Naive thymus-derived CD8-positive, alpha-beta T cell (primary cell): Measurements from ENCODE around the gene MSX2. TPM values are rescaled to one million over a fixed set of nuclear protein-coding genes. Genes with fewer than 3 reads are reported as not detected.

Source experiments
- ATAC-seq, 2 donors: fragments of 150-1000 bp; cut with Tn5 transposase in 1 of 2; sonication (Bioruptor Pico), chemical (Tn5 transposase) in 1 of 2; 1 replicate in 1 of 2; 2 replicates in 1 of 2; pipeline ENCODE4 v1.10.0; 2021; ENCODE audit warnings: mild to moderate bottlenecking in 2 of 2, moderate library complexity in 2 of 2
- POLR2A ChIA-PET: fragments of 350-600 bp; sonication (Branson Sonifier 250); formaldehyde crosslinking; loops from one replicate; lab custom pipeline; 2021; ENCODE audit warnings: antibody characterized with exemption; lab: Charles Lee
- DNase-seq, 10 donors: peaks; one replicate each; pipeline versions ENCODE4 v3.0.0 to v3.0.0-alpha.2; 2020 to 2022
- H3K27ac Mint-ChIP-seq, 10 donors: one replicate each; pipeline ENCODE4 v1.8.0; 2020 to 2022; ENCODE audit warnings: mild to moderate bottlenecking in 10 of 10, mixed read lengths in 10 of 10, moderate library complexity in 4 of 10, inconsistent platforms in 1 of 10
- H3K27me3 Mint-ChIP-seq, 5 donors: one replicate each; pipeline ENCODE4 v1.8.0; 2021 to 2022; ENCODE audit warnings: mixed read lengths in 5 of 5
- H3K36me3 Mint-ChIP-seq, 3 donors: one replicate each; pipeline ENCODE4 v1.8.0; 2020 to 2022; ENCODE audit warnings: mixed read lengths in 3 of 3, mild to moderate bottlenecking in 2 of 3, inconsistent platforms in 1 of 3
- H3K4me1 Mint-ChIP-seq, 4 donors: one replicate each; pipeline ENCODE4 v1.8.0; 2021 to 2022; ENCODE audit warnings: mixed read lengths in 4 of 4
- H3K4me3 Mint-ChIP-seq, 10 donors: one replicate each; pipeline ENCODE4 v1.8.0; 2020 to 2022; ENCODE audit warnings: mild to moderate bottlenecking in 10 of 10, mixed read lengths in 10 of 10, moderate library complexity in 6 of 10, inconsistent platforms in 1 of 10
- H3K9me3 Mint-ChIP-seq, 9 donors: one replicate each; pipeline ENCODE4 v1.8.0; 2020 to 2022; ENCODE audit warnings: mixed read lengths in 9 of 9, mild to moderate bottlenecking in 3 of 9, inconsistent platforms in 1 of 9, moderate library complexity in 1 of 9
- polyA plus RNA-seq, 3 donors: library from polyadenylated mRNA; unstranded; fragments of 300-500 nt; fragmentation: Illumina TruSeq; gene quantifications; one replicate each; pipeline ENCODE4 v1.2.3, GENCODE V29; 2021
- total RNA-seq, 8 experiments: library from RNA in 2 of 8; stranded (reverse) in 2 of 8; gene quantifications; one replicate each; pipeline ENCODE4 v1.2.3 and lab custom pipeline; 2021 to 2026

MSX2 gene
- total and polyA plus RNA-seq, 5 experiments from 2014 or later = not detected

DNA sequence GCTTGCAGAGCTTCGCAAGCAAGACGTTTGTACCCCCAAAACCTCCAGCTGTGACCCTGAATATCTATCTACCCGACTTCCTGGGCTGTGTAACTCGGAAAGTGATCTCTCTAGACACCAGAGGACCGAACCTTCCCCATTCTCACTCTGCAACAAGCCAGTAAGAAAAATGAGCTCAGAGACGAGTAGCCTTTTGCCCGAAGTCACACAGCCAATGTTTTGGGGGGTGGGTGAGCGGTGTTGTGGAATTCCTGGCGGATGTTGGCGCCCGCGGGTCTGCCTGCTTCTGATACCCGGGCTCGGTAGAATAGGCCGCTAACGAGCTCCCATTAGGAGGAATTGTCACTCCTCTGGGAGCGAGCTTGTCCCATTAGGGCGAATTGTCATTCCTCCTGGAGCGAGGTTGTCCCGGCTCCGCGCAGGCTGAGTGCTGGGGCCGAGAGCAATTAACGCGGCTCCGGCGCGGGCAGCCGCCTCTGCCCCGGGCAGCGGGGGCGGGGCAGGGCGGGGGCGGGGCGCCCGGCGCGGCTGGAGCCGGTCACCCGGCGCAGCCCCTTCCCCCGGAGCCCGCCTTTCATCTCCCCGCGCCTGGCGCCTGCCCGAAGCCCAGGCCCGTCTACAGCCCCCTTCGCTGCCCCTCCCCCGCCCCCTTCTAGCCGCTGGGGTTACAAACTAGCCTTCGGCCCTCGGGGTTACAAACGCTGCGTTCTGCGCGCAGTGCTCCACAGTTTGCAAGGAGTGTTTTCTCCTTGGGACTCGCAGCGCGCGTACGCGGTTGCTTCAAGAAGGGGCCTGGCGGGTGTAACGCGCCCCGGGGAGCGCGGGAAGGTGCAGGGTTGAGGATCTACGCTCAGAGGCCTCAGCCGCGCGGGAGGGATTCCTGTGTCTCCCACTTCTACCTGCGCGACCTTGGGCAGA is 3.5 kb upstream of the MSX2 start:
- peaks cover 0 to 8% (median 5%) of the 10 kb centered on the region in 3 donors for H3K36me3 Mint-ChIP-seq
- no peak for DNase-seq
- H3K9me3 Mint-ChIP-seq = peaks cover 0 to 13% (median 0%) of the 10 kb centered on the region in 9 donors
- peaks cover 40 to 84% (median 73%) of the 10 kb centered on the region in 5 donors for H3K27me3 Mint-ChIP-seq
- peaks cover 4 to 27% (median 14%) of the 10 kb centered on the region in 4 donors for H3K4me1 Mint-ChIP-seq
- peak overlapping the region in 2 of 10 donors; percentile 9 to 64 for H3K4me3 Mint-ChIP-seq
- POLR2A ChIA-PET = no interaction called here
- no peak for ATAC-seq
- peak overlapping the region in 1 of 10 donors; percentile 33 for H3K27ac Mint-ChIP-seq

DNA sequence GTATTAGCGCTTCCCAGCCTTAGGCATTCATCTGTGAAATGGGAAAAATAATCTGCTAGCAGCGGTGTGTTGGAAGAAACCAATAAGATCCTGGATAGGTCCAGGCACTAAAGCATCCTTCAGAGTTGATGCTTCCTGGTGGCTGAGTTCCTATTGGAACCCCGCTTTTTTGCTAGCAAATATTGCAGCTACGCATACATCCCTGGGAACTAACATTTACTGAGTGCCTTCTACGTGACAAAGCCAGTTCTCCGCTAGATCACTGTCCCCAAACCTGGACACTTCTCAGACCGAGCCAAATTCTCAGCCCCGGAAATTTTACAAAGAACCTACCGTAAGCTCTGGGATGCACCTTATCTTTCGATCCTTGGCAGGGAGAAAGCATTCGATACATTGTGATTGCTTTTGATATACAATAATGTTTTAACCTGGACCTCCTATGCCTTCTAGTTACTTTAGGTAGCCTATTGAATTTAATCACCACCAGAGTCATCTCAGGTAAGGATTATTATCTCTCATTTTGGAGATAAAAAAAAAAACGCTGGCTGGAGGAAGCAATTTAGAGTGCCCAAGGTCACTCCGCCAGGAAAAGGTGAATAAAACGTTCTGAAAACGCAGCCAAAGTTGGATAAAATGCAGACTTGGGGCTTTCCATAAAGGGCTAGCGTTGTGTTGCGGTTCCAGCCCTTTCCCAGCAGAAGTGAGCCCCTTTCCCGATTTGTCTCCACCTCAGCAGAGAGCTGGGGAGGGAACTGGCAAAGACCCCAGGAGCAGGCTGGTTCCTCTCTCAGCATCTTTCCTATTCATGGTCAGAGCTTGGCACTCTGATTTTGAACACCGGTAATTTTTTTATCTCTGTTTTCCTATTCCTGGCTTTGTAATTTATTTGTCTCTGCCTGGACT is 2.6 kb upstream of the MSX2 start:
- peaks cover 0 to 13% (median 0%) of the 10 kb centered on the region in 9 donors for H3K9me3 Mint-ChIP-seq
- POLR2A ChIA-PET = no interaction called here
- H3K27me3 Mint-ChIP-seq = peaks cover 40 to 87% (median 72%) of the 10 kb centered on the region in 5 donors
- H3K4me3 Mint-ChIP-seq = peak overlapping the region in 3 of 10 donors; percentile 10 to 64 (median 18)
- ATAC-seq (no peak), DNase-seq (no peak)
- H3K27ac Mint-ChIP-seq = no peak overlapping the region
- H3K4me1 Mint-ChIP-seq = peaks cover 4 to 27% (median 15%) of the 10 kb centered on the region in 4 donors
- peaks cover 0 to 8% (median 6%) of the 10 kb centered on the region in 3 donors for H3K36me3 Mint-ChIP-seq

DNA sequence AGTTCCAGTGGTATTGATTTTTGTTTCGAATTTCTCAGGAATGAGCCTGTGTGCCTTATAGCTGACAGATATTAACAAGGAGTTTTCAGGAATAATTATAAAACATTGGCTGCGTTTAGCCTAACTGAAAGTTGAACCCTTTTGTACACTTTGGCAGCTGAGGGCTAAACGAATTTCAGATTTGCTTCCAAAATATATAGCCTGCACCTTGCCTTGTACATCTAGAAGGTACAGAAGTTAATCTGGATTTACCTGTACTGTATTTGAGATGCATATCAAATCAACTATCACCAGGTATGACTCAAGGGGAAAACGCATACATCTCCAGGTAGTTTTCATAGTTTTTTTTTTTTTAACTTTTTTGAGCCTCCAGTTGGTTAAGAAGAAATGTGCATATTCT is 1.9 kb upstream of the MSX2 start:
- H3K4me3 Mint-ChIP-seq = no peak overlapping the region
- peaks cover 0 to 13% (median 0%) of the 10 kb centered on the region in 9 donors for H3K9me3 Mint-ChIP-seq
- ATAC-seq = no peak
- no peak for DNase-seq
- H3K36me3 Mint-ChIP-seq = peaks cover 0 to 8% (median 6%) of the 10 kb centered on the region in 3 donors
- H3K27ac Mint-ChIP-seq = no peak overlapping the region
- peaks cover 4 to 27% (median 15%) of the 10 kb centered on the region in 4 donors for H3K4me1 Mint-ChIP-seq
- POLR2A ChIA-PET = no interaction called here
- peaks cover 39 to 88% (median 74%) of the 10 kb centered on the region in 5 donors for H3K27me3 Mint-ChIP-seq

DNA sequence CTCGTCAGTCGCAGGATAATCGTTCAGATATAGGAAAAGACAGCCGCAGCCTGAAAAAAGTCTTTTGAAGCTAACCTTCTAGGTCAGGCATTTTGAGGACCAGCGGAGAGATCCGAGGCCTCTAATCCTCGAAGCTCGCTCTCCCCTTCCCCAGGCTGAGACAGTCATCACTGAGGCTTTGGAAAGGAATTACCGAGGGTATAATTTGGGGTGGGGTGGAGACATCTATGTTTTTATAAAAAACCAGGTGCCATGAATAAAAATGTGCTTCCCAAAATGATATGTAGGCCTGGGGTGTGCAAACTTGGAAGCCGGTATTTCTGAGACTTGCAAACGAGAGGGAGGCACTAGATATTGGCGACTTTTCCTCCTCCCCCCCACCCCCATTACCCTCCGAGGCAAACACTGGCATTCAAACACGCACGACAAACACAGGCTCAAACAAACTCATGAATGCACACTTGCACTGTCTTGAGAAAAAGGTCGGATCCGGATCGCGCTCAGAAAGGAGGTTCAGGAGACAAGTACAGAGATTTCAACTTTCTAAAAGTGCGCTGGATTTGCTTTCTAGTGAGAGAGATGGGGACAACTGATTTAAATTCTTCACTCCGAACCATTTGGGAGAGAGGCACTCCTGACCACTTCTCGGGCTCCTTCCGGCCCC is 935 bp upstream of the MSX2 start:
- POLR2A ChIA-PET = no interaction called here
- H3K4me3 Mint-ChIP-seq = peak overlapping the region; percentile 16 to 82 (median 74)
- peaks cover 48 to 87% (median 76%) of the 10 kb centered on the region in 5 donors for H3K27me3 Mint-ChIP-seq
- H3K27ac Mint-ChIP-seq = no peak overlapping the region
- peaks cover 4 to 27% (median 15%) of the 10 kb centered on the region in 4 donors for H3K4me1 Mint-ChIP-seq
- ATAC-seq = no peak
- H3K9me3 Mint-ChIP-seq = peaks cover 0 to 13% (median 0%) of the 10 kb centered on the region in 9 donors
- no peak for DNase-seq
- peaks cover 0 to 8% (median 6%) of the 10 kb centered on the region in 3 donors for H3K36me3 Mint-ChIP-seq

DNA sequence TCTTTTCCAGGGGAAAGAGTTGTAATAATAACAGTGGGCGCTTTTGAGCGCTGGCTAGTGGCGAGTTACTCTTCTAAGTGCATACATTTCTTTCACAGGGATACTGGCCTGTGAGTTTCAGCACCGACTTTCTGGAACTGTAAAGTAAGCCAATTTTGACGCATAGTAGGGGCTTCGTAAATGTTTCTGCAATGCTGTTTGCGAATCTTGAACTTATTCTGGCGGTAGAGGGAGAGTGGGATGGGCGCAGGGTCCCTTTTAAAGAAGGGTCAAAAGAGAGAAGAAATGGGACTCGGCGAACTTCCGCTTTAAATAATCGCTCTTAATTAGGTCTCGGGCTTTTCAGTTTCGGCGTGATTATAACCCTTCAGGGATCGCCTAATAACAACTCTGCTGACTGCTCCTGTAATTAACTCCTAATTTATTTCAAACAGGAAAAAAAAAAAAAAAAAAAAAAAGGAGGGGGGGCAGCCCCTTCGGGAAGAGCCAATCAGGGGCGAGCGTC is 351 bp upstream of the MSX2 start:
- POLR2A ChIA-PET = no interaction called here
- H3K27me3 Mint-ChIP-seq = peaks cover 48 to 86% (median 74%) of the 10 kb centered on the region in 5 donors
- H3K4me3 Mint-ChIP-seq = peak overlapping the region; percentile 16 to 82 (median 74)
- peaks cover 4 to 27% (median 15%) of the 10 kb centered on the region in 4 donors for H3K4me1 Mint-ChIP-seq
- no peak for ATAC-seq
- H3K36me3 Mint-ChIP-seq = peaks cover 0 to 8% (median 6%) of the 10 kb centered on the region in 3 donors
- H3K9me3 Mint-ChIP-seq = peaks cover 0 to 13% (median 0%) of the 10 kb centered on the region in 9 donors
- no peak for DNase-seq
- peak overlapping the region in 1 of 10 donors; percentile 77 for H3K27ac Mint-ChIP-seq

DNA sequence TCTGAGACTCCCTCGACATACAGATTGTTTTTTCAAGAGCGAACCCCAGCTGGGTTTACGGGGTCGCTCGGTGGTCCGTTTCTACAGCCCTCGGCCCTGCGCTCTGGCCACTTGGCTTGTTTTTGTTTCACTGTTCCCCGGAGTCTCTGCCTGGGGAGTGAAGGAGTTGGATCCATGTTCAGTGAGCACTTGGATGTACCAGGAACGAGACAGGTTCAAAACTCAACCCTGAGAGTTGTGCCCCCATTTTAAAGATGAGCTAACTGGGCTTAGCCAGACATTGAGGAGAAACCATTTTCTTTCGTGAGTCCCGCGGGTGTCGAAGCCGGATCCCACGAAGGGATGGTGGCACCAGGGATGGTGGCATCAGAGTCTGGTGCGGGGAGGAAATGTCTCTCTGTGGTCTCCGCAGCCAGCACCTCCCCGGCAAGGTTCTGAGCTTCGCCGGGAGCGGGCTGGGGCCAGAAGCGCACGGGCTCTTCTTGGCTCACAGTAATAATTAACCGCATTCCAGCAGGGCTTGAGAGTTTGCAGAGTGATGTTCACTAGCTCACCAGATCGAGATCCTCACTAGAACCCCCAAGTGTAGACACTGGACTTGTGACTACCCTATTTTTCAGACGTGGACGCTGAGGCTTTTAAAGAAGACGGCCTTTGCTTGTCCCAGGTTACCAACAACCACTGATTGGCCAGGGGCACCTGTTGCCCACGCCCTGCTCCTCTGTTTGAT is 1.0 kb downstream of the MSX2 start:
- POLR2A ChIA-PET = no interaction called here
- H3K9me3 Mint-ChIP-seq = peaks cover 0 to 8% (median 0%) of the 10 kb centered on the region in 9 donors
- H3K27me3 Mint-ChIP-seq = peaks cover 55 to 82% (median 74%) of the 10 kb centered on the region in 5 donors

DNA sequence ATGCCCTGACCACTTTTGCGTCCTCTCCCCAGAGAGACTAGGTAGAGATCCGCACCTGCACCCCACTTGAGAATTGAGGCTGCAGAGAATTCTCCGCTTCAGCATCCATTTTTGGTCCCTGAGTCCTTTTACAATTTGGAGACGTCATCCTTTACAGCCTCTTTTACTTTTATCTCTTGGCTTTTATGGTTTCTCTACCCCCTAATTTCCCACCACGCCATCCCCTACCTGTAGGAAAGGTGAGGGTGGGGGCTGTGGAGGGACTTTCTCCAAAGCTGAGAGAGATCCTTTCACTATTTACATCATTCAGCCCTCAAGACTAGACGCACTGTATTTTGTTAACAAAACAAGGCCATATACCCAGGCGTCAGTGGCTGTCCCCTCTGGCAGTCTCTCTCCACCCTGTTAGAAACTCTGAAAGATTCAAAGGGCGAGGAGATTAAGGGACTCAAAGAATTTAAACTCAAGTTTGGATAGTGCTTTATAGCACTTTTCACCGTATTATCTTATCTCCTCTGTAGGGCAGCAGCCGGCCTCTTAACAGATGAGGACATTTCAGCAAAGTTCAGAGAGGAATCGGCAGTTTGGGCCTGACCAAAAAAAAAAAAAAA is 1.7 kb downstream of the MSX2 start:
- H3K36me3 Mint-ChIP-seq = peaks cover 0 to 8% (median 6%) of the 10 kb centered on the region in 3 donors
- peaks cover 3 to 19% (median 11%) of the 10 kb centered on the region in 4 donors for H3K4me1 Mint-ChIP-seq
- DNase-seq = no peak
- POLR2A ChIA-PET = no interaction called here
- peak overlapping the region in 3 of 10 donors; percentile 24 to 43 (median 30) for H3K4me3 Mint-ChIP-seq
- H3K27me3 Mint-ChIP-seq = peaks cover 55 to 86% (median 77%) of the 10 kb centered on the region in 5 donors
- no peak for ATAC-seq
- peaks cover 0 to 10% (median 0%) of the 10 kb centered on the region in 9 donors for H3K9me3 Mint-ChIP-seq
- no peak overlapping the region for H3K27ac Mint-ChIP-seq

More for the DNA sequence above, 1.0 kb downstream of the MSX2 start:
- Mint-ChIP-seq H3K27ac (no peak overlapping the region), H3K4me1 (peaks cover 3 to 21% (median 12%) of the 10 kb centered on the region in 4 donors), H3K36me3 (peaks cover 0 to 8% (median 6%) of the 10 kb centered on the region in 3 donors), H3K4me3 (peak overlapping the region in 7 of 10 donors; percentile 7 to 74 (median 50))
- no peak for ATAC-seq
- no peak for DNase-seq

DNA sequence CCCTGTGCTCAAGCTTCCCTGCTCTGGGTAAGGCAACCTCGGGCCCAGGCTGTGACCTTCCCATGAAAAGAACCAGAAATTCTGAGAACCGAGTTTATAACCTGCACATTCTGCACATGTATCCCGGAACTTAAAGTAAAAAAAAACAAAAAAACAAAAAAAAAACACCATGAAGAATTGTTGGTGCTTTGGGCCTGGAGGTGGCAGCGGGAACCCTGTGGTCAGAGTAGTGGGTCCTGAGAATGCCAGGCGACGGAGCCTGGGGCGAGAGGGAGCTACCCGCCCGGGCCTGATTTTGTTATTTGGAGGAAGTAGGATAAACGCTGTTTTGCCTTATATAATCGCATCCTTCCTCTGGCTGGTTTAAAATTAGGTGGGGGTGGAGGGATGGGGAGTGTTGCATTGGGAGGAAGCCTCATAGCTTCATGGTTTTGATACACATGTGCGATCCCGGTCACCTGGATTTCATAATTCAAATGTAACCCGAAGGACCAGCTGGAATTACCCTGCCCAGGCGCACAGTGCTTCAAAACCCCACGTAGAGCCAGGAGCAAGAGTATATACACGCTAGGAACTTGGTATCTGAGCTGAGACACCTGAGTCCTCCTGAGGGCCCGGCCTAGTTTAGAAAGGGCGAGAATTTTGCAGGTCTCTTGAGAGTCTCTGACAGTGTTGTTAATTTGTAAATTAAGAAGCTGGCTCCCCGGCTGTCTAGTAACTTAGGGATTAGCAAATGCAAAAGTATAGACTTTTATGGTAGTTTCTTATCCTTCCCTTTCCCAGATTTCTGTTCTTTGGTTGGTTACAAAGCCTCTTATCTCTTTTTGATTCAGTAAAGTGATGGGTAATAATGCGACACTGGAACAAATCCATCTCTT is 2.8 kb downstream of the MSX2 start:
- peaks cover 0 to 7% (median 0%) of the 10 kb centered on the region in 9 donors for H3K9me3 Mint-ChIP-seq
- ATAC-seq (no peak), DNase-seq (no peak)
- peaks cover 50 to 86% (median 73%) of the 10 kb centered on the region in 5 donors for H3K27me3 Mint-ChIP-seq
- peaks cover 0 to 8% (median 6%) of the 10 kb centered on the region in 3 donors for H3K36me3 Mint-ChIP-seq
- H3K27ac Mint-ChIP-seq = no peak overlapping the region
- POLR2A ChIA-PET = no interaction called here
- peaks cover 3 to 12% (median 11%) of the 10 kb centered on the region in 4 donors for H3K4me1 Mint-ChIP-seq
- H3K4me3 Mint-ChIP-seq = no peak overlapping the region

DNA sequence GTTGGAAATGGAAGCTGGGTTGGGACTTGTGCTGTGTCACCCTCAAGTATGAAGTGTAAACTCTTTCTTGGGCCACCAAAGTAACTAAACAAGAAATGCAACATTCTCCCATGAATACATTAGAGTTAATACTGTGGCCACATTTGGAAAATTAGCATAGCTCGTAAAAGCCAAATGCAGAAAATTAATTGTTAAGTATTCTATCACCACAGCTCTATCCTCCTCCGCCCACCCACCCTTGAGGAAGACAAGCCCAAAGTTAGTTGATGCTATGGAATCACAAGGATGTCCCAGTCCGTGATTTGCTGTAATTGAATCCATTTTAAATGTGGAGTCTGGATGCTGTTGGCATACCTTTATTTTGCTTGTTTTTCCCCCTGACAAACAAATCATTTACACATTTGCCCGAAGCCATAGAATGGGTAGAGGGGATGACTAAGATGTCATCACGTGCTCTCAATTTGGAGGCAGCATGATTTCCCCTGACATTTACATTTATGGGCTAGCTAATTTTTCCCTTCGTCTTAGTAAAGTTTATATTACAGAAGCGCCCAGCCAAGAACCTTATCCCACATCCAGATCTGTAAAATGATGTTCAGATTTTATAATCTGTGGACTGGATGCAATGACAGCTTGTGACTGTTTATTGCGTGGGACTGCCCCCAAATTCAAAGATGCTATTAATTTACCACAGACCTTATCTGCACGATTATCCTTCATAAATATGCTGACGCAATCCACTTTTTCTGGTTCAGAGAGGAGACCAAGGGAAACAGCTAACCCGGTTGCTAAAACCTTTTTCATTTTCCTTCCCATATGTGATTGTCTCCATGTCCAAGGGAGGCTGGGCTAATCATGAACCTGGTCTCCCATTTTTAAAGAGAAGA is 3.7 kb downstream of the MSX2 start:
- Mint-ChIP-seq H3K36me3 (peaks cover 0 to 8% (median 6%) of the 10 kb centered on the region in 3 donors), H3K9me3 (peaks cover 0 to 7% (median 0%) of the 10 kb centered on the region in 9 donors), H3K4me1 (peaks cover 3 to 12% (median 11%) of the 10 kb centered on the region in 4 donors), H3K27ac (no peak overlapping the region), H3K4me3 (no peak overlapping the region), H3K27me3 (peaks cover 47 to 86% (median 65%) of the 10 kb centered on the region in 5 donors)
- POLR2A ChIA-PET = no interaction called here
- ATAC-seq (no peak), DNase-seq (no peak)
